PC-9 (cell line): Measurements from ENCODE around the gene MIB1.

Experiments
- CTCF ChIP-seq: fragments of 200-600 bp; sonication (generic); conservative IDR thresholded peaks from 2 replicates; pipeline ENCODE4 v1.6.1; 2017; ENCODE audit warnings: mixed run types, antibody characterized with exemption, mild to moderate bottlenecking, moderate library complexity
- EZH2 ChIP-seq: fragments of 200-600 bp; sonication (generic); IDR thresholded peaks from 2 replicates; pipeline ENCODE4 v1.8.0; 2017; ENCODE audit warnings: antibody characterized with exemption, low read depth

GRCh38 chr18:21733011-21733410, 7.6 kb upstream of the MIB1 start:
- TF ChIP-seq CTCF: no peak
- no peak for TF ChIP-seq EZH2
